Activated naive CD4-positive, alpha-beta T cell treated with anti-CD3 and anti-CD28 coated beads, Interleukin-2, amount 50 U/mL, for 72 hours (primary cell): ENCODE data around the gene IGF2. TPM values are rescaled to one million over a fixed set of nuclear protein-coding genes. Genes with fewer than 3 reads are reported as not detected.

Source experiments
- ATAC-seq, 2 donors: fragments of 150-1000 bp; cut with Tn5 transposase; 2 replicates each; pipeline ENCODE4 v1.10.0; 2021; ENCODE audit warnings: mild to moderate bottlenecking in 2 of 2, moderate library complexity in 2 of 2
- DNase-seq, 2 donors: peaks; one replicate each; pipeline ENCODE4 v3.0.0; 2021 to 2022; ENCODE audit warnings: low spot score in 2 of 2
- H3K27ac Mint-ChIP-seq, 2 donors: one replicate each; pipeline ENCODE4 v1.8.0; 2022; ENCODE audit warnings: mild to moderate bottlenecking in 2 of 2, mixed read lengths in 2 of 2
- H3K36me3 Mint-ChIP-seq, 2 donors: one replicate each; pipeline ENCODE4 v1.8.0; 2022; ENCODE audit warnings: mixed read lengths in 2 of 2
- H3K9me3 Mint-ChIP-seq, 2 donors: one replicate each; pipeline ENCODE4 v1.8.0; 2022; ENCODE audit warnings: mixed read lengths in 2 of 2
- total RNA-seq, 2 donors: library from RNA; stranded (reverse); gene quantifications; one replicate each; pipeline ENCODE4 v1.2.3, GENCODE V29; 2022

The IGF2 gene
- total RNA-seq, 2 donors from 2014 or later = 0.31 to 2.0 TPM

- H3K9me3 Mint-ChIP-seq = peaks cover 11 to 16% of the 10 kb centered on the region in 2 donors
- DNase-seq = peak in 1 of 2 donors; percentile 43
- H3K36me3 Mint-ChIP-seq = peaks cover 17 to 20% of the 10 kb centered on the region in 2 donors
- H3K27ac Mint-ChIP-seq = no peak overlapping the region
- ATAC-seq = no peak
These were observed 52.7 kb downstream of the IGF2 start for GRCh38 chr11:2086239-2087040.

- ATAC-seq = no peak
- H3K27ac Mint-ChIP-seq = no peak overlapping the region
- no peak for DNase-seq
- H3K36me3 Mint-ChIP-seq = peaks cover 17 to 20% of the 10 kb centered on the region in 2 donors
- peaks cover 11 to 16% of the 10 kb centered on the region in 2 donors for H3K9me3 Mint-ChIP-seq
These were observed 53.7 kb downstream of the IGF2 start for GRCh38 chr11:2085251-2086066.

- no peak overlapping the region for H3K27ac Mint-ChIP-seq
- H3K9me3 Mint-ChIP-seq = peaks cover 11 to 16% of the 10 kb centered on the region in 2 donors
- DNase-seq (no peak), ATAC-seq (no peak)
- peaks cover 17 to 20% of the 10 kb centered on the region in 2 donors for H3K36me3 Mint-ChIP-seq
These were observed 54.5 kb downstream of the IGF2 start for GRCh38 chr11:2084721-2085120.

Other genes starting within 250 kb of the IGF2 start
- gene PRR33, start 247.5 kb downstream of the IGF2 start, total RNA-seq = under 1 TPM; 0.12 to 0.20 TPM
- 10 to 100 TPM; 10.3 to 12.9 TPM for gene TNNT3, start 219.7 kb downstream of the IGF2 start, total RNA-seq
- gene MRPL23, start 192.1 kb downstream of the IGF2 start, total RNA-seq = 100 to 1,000 TPM in 1 of 2 donors, 10 to 100 TPM in 1; 96.4 to 132 TPM
- under 1 TPM in 1 of 2 donors, not detected in 1; 0.64 TPM for gene H19, start 141.5 kb downstream of the IGF2 start, total RNA-seq
- gene INS, start 21.8 kb upstream of the IGF2 start, total RNA-seq = not detected
- gene TH, start 32.4 kb upstream of the IGF2 start, total RNA-seq = not detected
- 1 to 10 TPM in 1 of 2 donors, not detected in 1; 8.7 TPM for gene ASCL2, start 131.2 kb upstream of the IGF2 start, total RNA-seq
- 10 to 100 TPM in 1 of 2 donors, 1 to 10 TPM in 1; 7.8 to 10.2 TPM for gene C11orf21, start 162.5 kb upstream of the IGF2 start, total RNA-seq
- gene TSPAN32, start 162.6 kb upstream of the IGF2 start, total RNA-seq = 1 to 10 TPM; 5.6 to 7.6 TPM
- 100 to 1,000 TPM; 107 to 142 TPM for gene CD81, start 237.9 kb upstream of the IGF2 start, total RNA-seq